Vagina (tissue), 2 donors: ENCODE data around the gene CCR6.

ENCODE experiments used
- POLR2A ChIP-seq, 2 donors: fragments of 450-650 bp; IDR thresholded peaks; one replicate each; pipeline ENCODE4 v1.6.1; 2017; ENCODE audit warnings: antibody characterized with exemption in 2 of 2, mild to moderate bottlenecking in 2 of 2, moderate library complexity in 2 of 2
- POLR2AphosphoS5 ChIP-seq, 2 donors: sonication (generic); formaldehyde crosslinking; IDR thresholded peaks; one replicate each; pipeline ENCODE4 v1.9.0; 2017; ENCODE audit warnings: antibody characterized with exemption in 2 of 2, mild to moderate bottlenecking in 2 of 2, low read depth in 1 of 2; ENCODE audit not compliant: insufficient read depth in 1 of 2
- TF ChIP-seq, protein P1 (sequence below), 3 experiments: fragments of 450-650 bp in 2 of 3; fragments of 200-600 bp in 1 of 3; sonication (generic) in 1 of 3; IDR thresholded peaks; one replicate each; pipeline ENCODE4 v1.5.1; 2017 to 2019; ENCODE audit warnings: antibody characterized with exemption in 3 of 3, mild to moderate bottlenecking in 2 of 3, moderate library complexity in 2 of 3

DNA sequence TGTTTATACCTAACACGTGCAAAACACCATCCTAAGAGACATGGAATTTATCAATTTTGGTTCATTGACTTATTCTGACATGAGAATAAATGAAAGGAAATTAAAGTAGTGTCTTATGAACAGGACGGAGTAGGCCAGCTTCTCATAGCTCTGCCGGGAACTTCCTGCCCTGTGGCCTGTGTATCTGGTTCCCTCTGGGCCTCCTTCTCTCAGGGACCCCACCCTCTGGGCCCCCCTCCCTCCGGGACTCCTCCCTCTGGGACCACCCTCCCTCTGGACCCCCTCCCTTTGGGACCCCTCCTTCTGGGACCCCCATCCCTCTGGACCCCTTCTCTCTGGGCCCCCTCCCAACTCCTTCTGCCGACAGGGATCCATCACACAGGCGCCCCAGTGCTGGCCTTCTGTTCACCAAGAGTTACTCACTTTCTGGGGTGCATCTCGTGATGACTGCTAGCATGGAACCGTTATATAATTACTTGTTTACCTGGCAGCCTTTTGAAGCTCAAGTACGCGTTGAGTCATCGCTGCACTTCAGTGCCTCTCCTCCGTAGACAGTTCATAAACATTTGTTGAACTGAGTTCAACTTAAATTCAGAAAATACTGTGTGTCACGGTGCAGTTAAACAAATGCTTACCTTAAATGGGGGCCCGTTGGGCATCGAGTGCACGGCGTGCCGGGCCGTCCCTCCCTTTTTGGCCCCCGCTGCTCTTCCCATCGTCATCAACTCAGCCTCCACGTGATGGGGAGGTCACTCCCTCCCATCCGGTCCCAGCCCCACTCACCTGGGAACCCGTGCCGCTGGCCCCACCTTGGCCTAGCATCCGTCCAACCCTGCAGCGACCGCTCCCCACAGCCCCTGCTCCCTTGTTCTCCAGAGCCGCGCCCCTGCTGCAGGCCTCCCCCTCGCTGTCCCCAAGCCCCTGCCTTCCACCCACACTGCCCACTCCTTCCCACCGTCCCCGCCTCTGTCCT is 8.1 kb downstream of the CCR6 start:
- TF ChIP-seq POLR2AphosphoS5 (IDR thresholded peaks at IDR 0.05; ENCODE audit: insufficient read depth in 1 of 2, low read depth in 1 of 2) (no peak), POLR2A (IDR thresholded peaks at IDR 0.05) (no peak)
- TF ChIP-seq, protein P1, sequence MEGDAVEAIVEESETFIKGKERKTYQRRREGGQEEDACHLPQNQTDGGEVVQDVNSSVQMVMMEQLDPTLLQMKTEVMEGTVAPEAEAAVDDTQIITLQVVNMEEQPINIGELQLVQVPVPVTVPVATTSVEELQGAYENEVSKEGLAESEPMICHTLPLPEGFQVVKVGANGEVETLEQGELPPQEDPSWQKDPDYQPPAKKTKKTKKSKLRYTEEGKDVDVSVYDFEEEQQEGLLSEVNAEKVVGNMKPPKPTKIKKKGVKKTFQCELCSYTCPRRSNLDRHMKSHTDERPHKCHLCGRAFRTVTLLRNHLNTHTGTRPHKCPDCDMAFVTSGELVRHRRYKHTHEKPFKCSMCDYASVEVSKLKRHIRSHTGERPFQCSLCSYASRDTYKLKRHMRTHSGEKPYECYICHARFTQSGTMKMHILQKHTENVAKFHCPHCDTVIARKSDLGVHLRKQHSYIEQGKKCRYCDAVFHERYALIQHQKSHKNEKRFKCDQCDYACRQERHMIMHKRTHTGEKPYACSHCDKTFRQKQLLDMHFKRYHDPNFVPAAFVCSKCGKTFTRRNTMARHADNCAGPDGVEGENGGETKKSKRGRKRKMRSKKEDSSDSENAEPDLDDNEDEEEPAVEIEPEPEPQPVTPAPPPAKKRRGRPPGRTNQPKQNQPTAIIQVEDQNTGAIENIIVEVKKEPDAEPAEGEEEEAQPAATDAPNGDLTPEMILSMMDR (IDR thresholded peaks at IDR 0.05), result no peak
